Measurements from ENCODE around the gene MYH3. TPM values are rescaled to one million over a fixed set of nuclear protein-coding genes. Genes with fewer than 3 reads are reported as not detected.

MYH3 gene
- total RNA-seq, 1 experiment from 2014 or later = 2.1 TPM

DNA sequence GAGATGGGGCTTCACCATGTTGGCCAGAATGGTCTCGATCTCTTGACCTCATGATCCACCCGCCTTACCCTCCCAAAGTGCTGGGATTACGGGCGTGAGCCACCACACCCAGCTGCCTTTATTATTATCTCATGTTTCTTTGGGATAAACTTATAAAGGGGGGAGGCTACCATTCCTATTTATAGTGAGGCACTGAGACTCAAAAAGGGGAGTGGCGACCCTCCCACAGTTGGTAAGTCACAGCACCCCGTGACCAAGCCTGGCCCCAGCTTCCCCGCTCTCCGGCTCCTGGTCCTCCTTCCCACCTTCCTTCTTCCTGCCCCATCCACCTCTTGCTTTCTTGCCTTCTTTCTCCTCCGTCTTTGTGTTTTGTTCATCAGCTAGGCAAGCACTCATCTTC, 5.2 kb downstream of the MYH3 start:
- DNase-seq (ENCODE audit: unreplicated experiment) = no peak
- intact Hi-C loops (cut with micrococcal nuclease) = no loop called here
- CTCF ChIA-PET = interaction anchor here (0.5 kb wide), 1 partner anchor 1801 kb away, joined by 4 read pairs; no protein-coding TSS in a partner anchor

DNA sequence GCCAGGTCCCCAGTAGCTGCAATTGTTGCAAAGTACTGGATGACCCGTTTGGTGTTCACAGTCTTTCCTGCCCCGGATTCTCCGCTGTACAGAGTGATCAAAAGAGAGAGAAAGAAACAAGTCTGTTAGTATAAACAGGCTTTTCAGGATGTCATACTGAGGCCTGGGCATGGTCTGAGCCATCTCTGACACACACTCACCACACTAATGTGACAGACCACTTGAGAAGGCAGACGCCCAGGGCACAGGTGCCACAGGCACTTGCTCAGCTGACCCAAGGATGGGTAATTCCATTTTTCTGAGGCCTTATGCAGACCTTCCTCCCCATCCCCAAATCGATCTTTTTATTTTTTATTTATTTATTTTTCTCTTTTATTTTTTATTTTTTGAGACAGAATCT, 7.5 kb downstream of the MYH3 start:
- no peaks in the 10 kb centered on the region for H3K4me1 Mint-ChIP-seq (ENCODE audit: insufficient read depth, unreplicated experiment)
- BruUV-seq (replicated peaks) = no TSS peak
- H3K9me3 Mint-ChIP-seq (ENCODE audit: unreplicated experiment) = no peaks in the 10 kb centered on the region
- TF ChIP-seq, protein P1, sequence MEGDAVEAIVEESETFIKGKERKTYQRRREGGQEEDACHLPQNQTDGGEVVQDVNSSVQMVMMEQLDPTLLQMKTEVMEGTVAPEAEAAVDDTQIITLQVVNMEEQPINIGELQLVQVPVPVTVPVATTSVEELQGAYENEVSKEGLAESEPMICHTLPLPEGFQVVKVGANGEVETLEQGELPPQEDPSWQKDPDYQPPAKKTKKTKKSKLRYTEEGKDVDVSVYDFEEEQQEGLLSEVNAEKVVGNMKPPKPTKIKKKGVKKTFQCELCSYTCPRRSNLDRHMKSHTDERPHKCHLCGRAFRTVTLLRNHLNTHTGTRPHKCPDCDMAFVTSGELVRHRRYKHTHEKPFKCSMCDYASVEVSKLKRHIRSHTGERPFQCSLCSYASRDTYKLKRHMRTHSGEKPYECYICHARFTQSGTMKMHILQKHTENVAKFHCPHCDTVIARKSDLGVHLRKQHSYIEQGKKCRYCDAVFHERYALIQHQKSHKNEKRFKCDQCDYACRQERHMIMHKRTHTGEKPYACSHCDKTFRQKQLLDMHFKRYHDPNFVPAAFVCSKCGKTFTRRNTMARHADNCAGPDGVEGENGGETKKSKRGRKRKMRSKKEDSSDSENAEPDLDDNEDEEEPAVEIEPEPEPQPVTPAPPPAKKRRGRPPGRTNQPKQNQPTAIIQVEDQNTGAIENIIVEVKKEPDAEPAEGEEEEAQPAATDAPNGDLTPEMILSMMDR (IDR thresholded peaks at IDR 0.05; ENCODE audit: unreplicated experiment) = no peak
- no peaks in the 10 kb centered on the region for H3K27me3 Mint-ChIP-seq (ENCODE audit: insufficient read depth, unreplicated experiment)
- no peaks in the 10 kb centered on the region for H3K36me3 Mint-ChIP-seq (ENCODE audit: insufficient read depth, unreplicated experiment)
- H3K27ac Mint-ChIP-seq (ENCODE audit: low read depth, unreplicated experiment) = no peak overlapping the region
- intact Hi-C loops (cut with micrococcal nuclease) = no loop called here
- DNase-seq (ENCODE audit: unreplicated experiment) = no peak
- no peak overlapping the region for H3K4me3 Mint-ChIP-seq (ENCODE audit: unreplicated experiment)
- POLR2A ChIA-PET = interaction anchor here (0.7 kb wide), 1 partner anchor 87 kb away, joined by 3 read pairs; no protein-coding TSS in a partner anchor
- CTCF ChIA-PET = interaction anchor here (0.5 to 1.3 kb wide), 3 partner anchors 36 to 279 kb away, joined by 3 to 8 read pairs (median 3); no protein-coding TSS in a partner anchor

More for the DNA sequence above, 5.2 kb downstream of the MYH3 start:
- POLR2A ChIA-PET = no interaction called here
- Mint-ChIP-seq H3K27ac (ENCODE audit: low read depth, unreplicated experiment) (no peak overlapping the region), H3K9me3 (ENCODE audit: unreplicated experiment) (no peaks in the 10 kb centered on the region), H3K36me3 (ENCODE audit: insufficient read depth, unreplicated experiment) (no peaks in the 10 kb centered on the region), H3K27me3 (ENCODE audit: insufficient read depth, unreplicated experiment) (no peaks in the 10 kb centered on the region), H3K4me3 (ENCODE audit: unreplicated experiment) (no peak overlapping the region), H3K4me1 (ENCODE audit: insufficient read depth, unreplicated experiment) (no peaks in the 10 kb centered on the region)
- TF ChIP-seq, protein P1 (IDR thresholded peaks at IDR 0.05; ENCODE audit: unreplicated experiment) = no peak
- BruUV-seq (replicated peaks) = no TSS peak

DNA sequence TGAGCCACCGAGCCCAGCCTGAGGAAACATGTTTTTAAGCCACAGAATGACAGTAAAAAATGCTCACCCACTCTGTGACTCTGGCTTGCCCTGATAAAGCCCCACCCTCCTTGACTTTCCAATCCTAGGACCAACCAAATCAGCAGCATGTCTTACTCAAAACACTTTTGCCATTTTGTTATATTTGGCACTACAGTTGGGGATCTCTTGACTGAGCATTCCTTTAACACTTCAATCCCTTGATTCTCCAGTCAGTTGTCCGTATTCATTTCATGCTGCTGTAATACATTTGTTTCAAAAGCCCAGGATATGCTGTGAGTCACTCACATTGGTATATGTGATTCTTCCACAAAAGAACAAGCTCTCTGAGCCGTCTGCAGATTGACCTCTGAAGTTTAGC, 8.2 kb downstream of the MYH3 start:
- no peaks in the 10 kb centered on the region for H3K36me3 Mint-ChIP-seq (ENCODE audit: insufficient read depth, unreplicated experiment)
- no peaks in the 10 kb centered on the region for H3K9me3 Mint-ChIP-seq (ENCODE audit: unreplicated experiment)
- ChIA-PET CTCF (interaction anchor here (0.6 kb wide), 1 partner anchor 32 kb away, joined by 3 read pairs; no protein-coding TSS in a partner anchor), POLR2A (no interaction called here)
- no peak overlapping the region for H3K4me3 Mint-ChIP-seq (ENCODE audit: unreplicated experiment)
- no peak overlapping the region for H3K27ac Mint-ChIP-seq (ENCODE audit: low read depth, unreplicated experiment)
- intact Hi-C loops (cut with micrococcal nuclease) = no loop called here
- no peaks in the 10 kb centered on the region for H3K27me3 Mint-ChIP-seq (ENCODE audit: insufficient read depth, unreplicated experiment)
- no TSS peak for BruUV-seq (replicated peaks)
- TF ChIP-seq, protein P1 (IDR thresholded peaks at IDR 0.05; ENCODE audit: unreplicated experiment) = no peak
- no peak for DNase-seq (ENCODE audit: unreplicated experiment)
- H3K4me1 Mint-ChIP-seq (ENCODE audit: insufficient read depth, unreplicated experiment) = no peaks in the 10 kb centered on the region

DNA sequence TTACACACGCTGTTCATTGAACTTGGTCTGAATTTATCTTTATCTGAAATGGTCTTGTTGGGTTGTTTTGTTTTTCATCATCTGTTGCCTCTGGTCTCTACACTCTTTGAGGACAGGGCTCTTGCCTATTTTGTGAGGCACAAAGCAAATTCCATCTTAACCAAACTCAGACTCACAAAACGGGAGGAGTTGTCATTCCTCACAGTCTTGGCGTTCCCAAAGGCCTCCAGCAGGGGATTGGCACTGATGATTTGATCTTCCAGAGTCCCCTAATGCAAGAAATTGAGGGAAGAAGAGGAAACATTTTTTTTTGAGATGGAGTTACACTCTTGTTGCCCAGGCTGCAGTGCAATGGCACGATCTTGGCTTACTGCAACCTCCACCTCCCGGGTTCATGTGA, 8.7 kb downstream of the MYH3 start:
- Mint-ChIP-seq H3K4me1 (ENCODE audit: insufficient read depth, unreplicated experiment) (no peaks in the 10 kb centered on the region), H3K27ac (ENCODE audit: low read depth, unreplicated experiment) (no peak overlapping the region), H3K36me3 (ENCODE audit: insufficient read depth, unreplicated experiment) (no peaks in the 10 kb centered on the region), H3K9me3 (ENCODE audit: unreplicated experiment) (no peaks in the 10 kb centered on the region), H3K27me3 (ENCODE audit: insufficient read depth, unreplicated experiment) (no peaks in the 10 kb centered on the region), H3K4me3 (ENCODE audit: unreplicated experiment) (no peak overlapping the region)
- DNase-seq (ENCODE audit: unreplicated experiment) = no peak
- intact Hi-C loops (cut with micrococcal nuclease) = no loop called here
- TF ChIP-seq, protein P1 (IDR thresholded peaks at IDR 0.05; ENCODE audit: unreplicated experiment) = no peak
- POLR2A ChIA-PET = no interaction called here
- BruUV-seq (replicated peaks) = no TSS peak
- CTCF ChIA-PET = interaction anchor here (4.9 kb wide), 1 partner anchor 15 kb away, joined by 105 read pairs; no protein-coding TSS in a partner anchor
